Measurements from ENCODE around the gene RHBDF2.

DNA sequence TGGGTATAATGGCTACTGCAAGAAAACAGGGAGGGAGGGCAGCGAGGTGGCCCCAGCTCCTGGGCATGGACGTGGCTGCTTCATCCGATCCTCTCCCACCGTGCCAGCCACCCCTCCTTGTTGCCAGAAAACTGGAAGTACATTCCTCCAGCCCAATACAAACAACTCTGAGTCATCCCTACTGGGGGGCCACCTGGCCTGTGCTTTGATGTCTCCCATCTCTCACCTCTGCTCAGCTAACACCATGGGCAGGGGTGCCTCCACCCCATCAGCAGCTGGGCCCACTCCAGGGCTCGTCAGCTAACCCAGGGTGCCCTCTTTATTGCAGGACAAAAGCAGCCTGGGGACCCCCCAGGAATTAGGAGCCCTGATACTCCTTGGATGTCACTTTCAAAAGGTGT, 2.0 kb downstream of the RHBDF2 start:
- TF ChIP-seq, protein P1, sequence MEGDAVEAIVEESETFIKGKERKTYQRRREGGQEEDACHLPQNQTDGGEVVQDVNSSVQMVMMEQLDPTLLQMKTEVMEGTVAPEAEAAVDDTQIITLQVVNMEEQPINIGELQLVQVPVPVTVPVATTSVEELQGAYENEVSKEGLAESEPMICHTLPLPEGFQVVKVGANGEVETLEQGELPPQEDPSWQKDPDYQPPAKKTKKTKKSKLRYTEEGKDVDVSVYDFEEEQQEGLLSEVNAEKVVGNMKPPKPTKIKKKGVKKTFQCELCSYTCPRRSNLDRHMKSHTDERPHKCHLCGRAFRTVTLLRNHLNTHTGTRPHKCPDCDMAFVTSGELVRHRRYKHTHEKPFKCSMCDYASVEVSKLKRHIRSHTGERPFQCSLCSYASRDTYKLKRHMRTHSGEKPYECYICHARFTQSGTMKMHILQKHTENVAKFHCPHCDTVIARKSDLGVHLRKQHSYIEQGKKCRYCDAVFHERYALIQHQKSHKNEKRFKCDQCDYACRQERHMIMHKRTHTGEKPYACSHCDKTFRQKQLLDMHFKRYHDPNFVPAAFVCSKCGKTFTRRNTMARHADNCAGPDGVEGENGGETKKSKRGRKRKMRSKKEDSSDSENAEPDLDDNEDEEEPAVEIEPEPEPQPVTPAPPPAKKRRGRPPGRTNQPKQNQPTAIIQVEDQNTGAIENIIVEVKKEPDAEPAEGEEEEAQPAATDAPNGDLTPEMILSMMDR (IDR thresholded peaks at IDR 0.05) = no peak
- no peak for TF ChIP-seq POLR2A (IDR thresholded peaks at IDR 0.05)

Measured in stomach (tissue), 4 donors.